AG09309 (cell line): Measurements from ENCODE around the gene TRIM7.
"Not testable (repeated sequence)": the region's sequence is repeated elsewhere in the genome, so short reads cannot be mapped to it uniquely, and the experiment has no call there.

ENCODE experiments used
- DNase-seq: peaks from one replicate; pipeline ENCODE4 v3.0.0-alpha.2; 2010; ENCODE audit warnings: low read depth
- H3K4me3 ChIP-seq: 2 replicates; pipeline ENCODE4 v1.5.1; 2011; ENCODE audit warnings: mild to moderate bottlenecking, low read depth, low read length, moderate library complexity; ENCODE audit not compliant: control insufficient read depth
- CTCF ChIP-seq: IDR thresholded peaks from 2 replicates; pipeline ENCODE4 v1.5.1; 2011; ENCODE audit warnings: mild to moderate bottlenecking, low read depth, low read length, inconsistent platforms; ENCODE audit not compliant: insufficient read depth, control insufficient read depth; ENCODE audit errors: missing control alignments

The TRIM7 gene

GRCh38 chr5:181164076-181164952 lies 40.7 kb downstream of the TRIM7 start:
- H3K4me3 ChIP-seq: no peak overlapping the region
- no peak for DNase-seq
- TF ChIP-seq CTCF: no peak

- no peak for DNase-seq
- TF ChIP-seq CTCF: no peak
- H3K4me3 ChIP-seq: no peak overlapping the region
These were observed 41.4 kb downstream of the TRIM7 start for GRCh38 chr5:181163487-181164075.

DNA sequence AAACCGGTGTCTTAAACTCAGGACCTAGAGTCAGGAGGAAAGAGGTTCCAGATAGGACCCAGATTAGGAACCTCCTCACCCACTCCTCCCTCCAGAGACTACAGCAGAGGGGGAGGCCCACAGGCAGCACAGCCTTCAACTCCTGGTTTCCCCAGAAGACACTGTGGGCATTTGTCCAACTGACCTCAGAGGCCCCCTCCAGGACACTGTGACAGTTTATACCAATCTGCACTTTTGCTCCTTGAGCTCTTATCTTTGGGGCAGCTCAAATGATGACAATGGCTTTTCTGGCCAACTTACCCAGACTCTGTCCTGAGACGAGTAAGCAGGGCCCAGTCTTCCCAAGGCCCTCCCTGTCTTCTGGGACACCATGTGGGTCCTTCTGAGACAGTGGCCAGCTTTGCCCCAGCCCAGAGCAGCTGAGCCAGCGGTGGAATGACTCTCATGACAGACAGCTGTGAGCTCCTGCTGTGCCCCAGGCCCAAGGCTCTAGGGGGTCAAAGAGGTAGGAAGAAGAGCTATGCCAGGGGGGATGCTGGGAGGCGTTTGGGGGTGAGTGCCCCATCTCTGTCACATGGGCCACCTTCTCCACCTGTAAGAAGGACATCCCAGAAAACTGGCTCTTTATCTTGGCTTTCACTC lies 43.3 kb downstream of the TRIM7 start:
- no peak for TF ChIP-seq CTCF

GRCh38 chr5:181160755-181161533 lies 44.1 kb downstream of the TRIM7 start:
- H3K4me3 ChIP-seq: peak overlapping the region; percentile 39
- not testable (repeated sequence) for DNase-seq

More for the DNA sequence above, 43.3 kb downstream of the TRIM7 start:
- H3K4me3 ChIP-seq: no peak overlapping the region
- no peak for DNase-seq

DNA sequence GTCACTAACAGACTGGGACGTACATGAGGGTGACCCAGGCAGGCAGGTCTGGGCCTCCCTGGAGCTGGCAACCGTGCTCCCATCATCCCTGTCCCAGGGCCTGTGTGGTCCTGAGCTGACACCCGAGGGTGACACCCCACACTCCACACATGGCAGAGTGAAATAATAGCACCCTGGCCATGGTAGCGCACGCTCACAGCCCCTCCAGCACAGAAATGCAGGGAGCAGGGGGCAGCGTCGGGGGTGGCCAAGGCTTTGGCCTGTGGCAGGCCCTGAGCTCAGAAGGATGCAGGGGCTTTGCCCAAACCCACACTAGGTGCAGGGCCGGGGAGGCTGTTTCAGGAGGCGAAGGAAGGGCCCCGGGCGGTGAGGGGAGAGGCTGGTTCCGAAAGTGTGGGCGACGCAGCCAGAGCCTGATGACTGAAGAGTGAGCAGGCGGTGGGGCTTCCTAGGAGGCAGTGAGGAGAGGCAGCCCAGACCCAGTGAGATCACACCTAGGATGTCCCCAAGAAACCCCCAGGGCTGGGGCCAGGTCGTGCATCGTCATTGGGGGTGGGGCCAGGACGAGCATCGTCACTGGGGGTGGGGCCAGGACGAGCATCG lies 44.7 kb downstream of the TRIM7 start:
- DNase-seq: no peak
- peak overlapping the region; percentile 39 for H3K4me3 ChIP-seq
- no peak for TF ChIP-seq CTCF

DNA sequence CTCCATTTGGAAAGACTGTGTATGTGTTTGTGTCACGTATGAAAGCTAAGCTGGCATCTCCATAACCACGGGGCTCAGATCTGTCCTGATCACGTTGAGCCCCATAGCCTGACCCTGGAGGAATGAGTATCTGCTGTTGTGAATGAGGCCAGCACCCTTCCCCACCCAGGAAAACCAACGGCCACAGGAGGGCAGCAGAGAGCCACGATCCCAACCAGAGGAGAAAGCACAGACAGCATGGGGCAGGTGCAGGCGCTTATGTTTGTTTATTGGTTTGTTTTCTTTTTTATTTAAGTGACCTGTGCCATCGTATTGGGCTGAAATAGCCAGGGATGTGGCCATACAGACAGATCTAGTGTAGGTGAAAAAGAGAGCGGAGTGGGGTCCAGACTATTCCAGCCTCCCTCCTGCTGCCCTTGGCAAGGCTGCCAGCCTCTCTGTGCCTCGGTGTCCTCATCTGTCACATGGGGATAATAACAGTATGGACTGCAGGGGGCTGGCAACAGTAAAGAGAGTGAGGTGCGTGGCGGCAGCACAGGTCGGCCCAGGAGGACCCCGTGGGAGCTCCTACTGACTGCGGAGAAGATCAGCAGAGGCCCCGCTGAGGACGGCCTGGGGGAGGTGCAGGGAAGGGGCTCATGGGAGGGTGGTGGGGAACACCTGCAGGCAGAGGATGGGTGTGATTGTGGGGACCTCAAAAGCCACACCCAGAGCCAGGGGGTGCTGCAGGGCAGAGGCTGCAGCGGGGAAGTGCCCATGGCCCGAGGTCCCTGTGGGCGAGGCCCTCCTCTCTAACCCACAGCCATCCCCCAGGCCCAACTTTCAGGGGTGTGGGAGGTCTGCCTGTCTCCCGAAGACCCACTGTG lies 45.5 kb downstream of the TRIM7 start:
- DNase-seq: no peak
- TF ChIP-seq CTCF: peak; percentile 94
- no peak overlapping the region for H3K4me3 ChIP-seq
